ENCODE measurements around the gene BCL2L1. TPM values are rescaled to one million over a fixed set of nuclear protein-coding genes. Genes with fewer than 3 reads are reported as not detected.

Gene BCL2L1
- total RNA-seq, 1 experiment from 2014 or later = 469 TPM

GRCh38 chr20:31767805-31768204 lies 45.1 kb upstream of the BCL2L1 start:
- H3K4me3 ChIP-seq (ENCODE audit: low read depth, low read length) = no peak overlapping the region
- Mint-ChIP-seq H3K27me3 (ENCODE audit: insufficient read depth, unreplicated experiment) (no peaks in the 10 kb centered on the region), H3K9me3 (ENCODE audit: unreplicated experiment) (no peaks in the 10 kb centered on the region), H3K4me1 (ENCODE audit: low read depth, unreplicated experiment) (no peaks in the 10 kb centered on the region), H3K36me3 (ENCODE audit: insufficient read depth, unreplicated experiment) (peaks cover 94% of the 10 kb centered on the region), H3K4me3 (ENCODE audit: unreplicated experiment) (no peak overlapping the region), H3K27ac (ENCODE audit: unreplicated experiment) (no peak overlapping the region)
- BruUV-seq (replicated peaks) = no TSS peak
- POLR2A ChIA-PET = no interaction called here
- H3K27me3 ChIP-seq (replicated peaks; ENCODE audit: control insufficient read depth, insufficient read depth, low read length) = no peaks in the 10 kb centered on the region
- H3K36me3 ChIP-seq (ENCODE audit: control insufficient read depth, insufficient read depth, low read length) = peaks cover 6% of the 10 kb centered on the region
- intact Hi-C loops (cut with micrococcal nuclease; ENCODE audit: unreplicated experiment) = no loop called here
- H3K9me3 ChIP-seq = no peaks in the 10 kb centered on the region
- DNase-seq = no peak
- TF ChIP-seq, protein P1, sequence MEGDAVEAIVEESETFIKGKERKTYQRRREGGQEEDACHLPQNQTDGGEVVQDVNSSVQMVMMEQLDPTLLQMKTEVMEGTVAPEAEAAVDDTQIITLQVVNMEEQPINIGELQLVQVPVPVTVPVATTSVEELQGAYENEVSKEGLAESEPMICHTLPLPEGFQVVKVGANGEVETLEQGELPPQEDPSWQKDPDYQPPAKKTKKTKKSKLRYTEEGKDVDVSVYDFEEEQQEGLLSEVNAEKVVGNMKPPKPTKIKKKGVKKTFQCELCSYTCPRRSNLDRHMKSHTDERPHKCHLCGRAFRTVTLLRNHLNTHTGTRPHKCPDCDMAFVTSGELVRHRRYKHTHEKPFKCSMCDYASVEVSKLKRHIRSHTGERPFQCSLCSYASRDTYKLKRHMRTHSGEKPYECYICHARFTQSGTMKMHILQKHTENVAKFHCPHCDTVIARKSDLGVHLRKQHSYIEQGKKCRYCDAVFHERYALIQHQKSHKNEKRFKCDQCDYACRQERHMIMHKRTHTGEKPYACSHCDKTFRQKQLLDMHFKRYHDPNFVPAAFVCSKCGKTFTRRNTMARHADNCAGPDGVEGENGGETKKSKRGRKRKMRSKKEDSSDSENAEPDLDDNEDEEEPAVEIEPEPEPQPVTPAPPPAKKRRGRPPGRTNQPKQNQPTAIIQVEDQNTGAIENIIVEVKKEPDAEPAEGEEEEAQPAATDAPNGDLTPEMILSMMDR (IDR thresholded peaks at IDR 0.05; ENCODE audit: insufficient read depth in 1 of 2, low read depth in 1 of 2, low read length in 1 of 2, severe bottlenecking in 1 of 2, unreplicated experiment in 1 of 2) = no peak
- CTCF ChIA-PET = interaction anchor here (0.6 kb wide), 1 partner anchor 45 kb away, joined by 3 read pairs; the partner anchor contains the start of gene BCL2L1
- no peaks in the 10 kb centered on the region for H3K4me1 ChIP-seq

DNA sequence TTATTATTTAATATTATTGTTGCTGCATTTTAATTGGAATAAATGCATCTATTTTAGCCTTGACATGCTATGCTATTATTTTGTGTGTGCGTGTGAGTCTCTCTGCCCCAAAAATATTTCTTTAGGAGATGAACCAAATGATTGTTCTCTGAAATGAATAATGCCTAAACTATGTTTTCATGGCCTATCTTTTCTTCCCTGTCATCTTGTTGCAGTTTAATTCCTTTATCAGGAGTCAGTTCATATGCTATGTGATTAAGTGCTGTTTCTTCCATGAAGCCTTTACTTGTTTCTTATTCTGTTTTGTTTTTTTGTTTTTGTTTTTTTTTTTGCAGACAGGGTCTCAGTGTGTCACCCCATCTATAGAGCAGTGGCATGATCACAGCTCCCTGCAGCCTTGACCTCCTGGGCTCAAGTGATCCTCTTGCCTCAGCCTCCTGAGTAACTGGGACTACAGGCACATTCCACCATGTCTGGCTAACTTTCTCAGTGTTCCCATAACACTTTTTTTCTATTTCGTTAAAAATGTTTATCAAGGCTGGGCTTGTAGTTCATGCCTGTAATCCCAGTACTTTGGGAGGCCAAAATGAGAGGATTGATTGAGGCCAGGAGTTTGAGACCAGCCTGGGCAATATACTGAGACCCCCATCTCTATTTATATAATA lies 42.1 kb upstream of the BCL2L1 start:
- Mint-ChIP-seq H3K36me3 (ENCODE audit: insufficient read depth, unreplicated experiment) (peaks cover 94% of the 10 kb centered on the region), H3K4me1 (ENCODE audit: low read depth, unreplicated experiment) (peaks cover 11% of the 10 kb centered on the region), H3K27ac (ENCODE audit: unreplicated experiment) (peak overlapping the region; percentile 19), H3K9me3 (ENCODE audit: unreplicated experiment) (no peaks in the 10 kb centered on the region), H3K27me3 (ENCODE audit: insufficient read depth, unreplicated experiment) (no peaks in the 10 kb centered on the region), H3K4me3 (ENCODE audit: unreplicated experiment) (no peak overlapping the region)
- TF ChIP-seq, protein P1 (IDR thresholded peaks at IDR 0.05; ENCODE audit: insufficient read depth in 1 of 2, low read depth in 1 of 2, low read length in 1 of 2, severe bottlenecking in 1 of 2, unreplicated experiment in 1 of 2) = no peak
- peaks cover 4% of the 10 kb centered on the region; the same call in 1 of the 2 replicates for H3K36me3 ChIP-seq (ENCODE audit: control insufficient read depth, insufficient read depth, low read length)
- ChIA-PET CTCF (no interaction called here), POLR2A (no interaction called here)
- intact Hi-C loops (cut with micrococcal nuclease; ENCODE audit: unreplicated experiment) = no loop called here
- H3K27me3 ChIP-seq (replicated peaks; ENCODE audit: control insufficient read depth, insufficient read depth, low read length) = no peaks in the 10 kb centered on the region
- 0 out of 2 replicates have a peak, but pooled peaks cover 8% of the 10 kb centered on the region for H3K4me1 ChIP-seq
- no peaks in the 10 kb centered on the region for H3K9me3 ChIP-seq
- DNase-seq = no peak
- H3K4me3 ChIP-seq (ENCODE audit: low read depth, low read length) = no peak overlapping the region
- no TSS peak for BruUV-seq (replicated peaks)

- intact Hi-C loops (cut with micrococcal nuclease; ENCODE audit: unreplicated experiment) = loop anchor here (1.0 to 2.0 kb wide), 2 partner anchors 21 to 30 kb away; partner anchors contain the start of gene TPX2
- no peak overlapping the region for H3K4me3 Mint-ChIP-seq (ENCODE audit: unreplicated experiment)
- ChIA-PET CTCF (interaction anchor here (1.0 to 2.4 kb wide), 4 partner anchors 37 to 257 kb away, joined by 3 to 13 read pairs (median 6); no protein-coding TSS in a partner anchor), POLR2A (interaction anchor here (0.6 to 1.2 kb wide), 4 partner anchors 22 to 541 kb away, joined by 3 to 11 read pairs (median 8); partner anchors contain the start of genes BCL2L1 and TPX2)
- H3K9me3 Mint-ChIP-seq (ENCODE audit: unreplicated experiment) = no peaks in the 10 kb centered on the region
- H3K4me1 Mint-ChIP-seq (ENCODE audit: low read depth, unreplicated experiment) = peaks cover 32% of the 10 kb centered on the region
- Histone ChIP-seq H3K9me3 (no peaks in the 10 kb centered on the region), H3K4me3 (ENCODE audit: low read depth, low read length) (no peak overlapping the region), H3K36me3 (ENCODE audit: control insufficient read depth, insufficient read depth, low read length) (peaks cover 2% of the 10 kb centered on the region; the same call in 1 of the 2 replicates), H3K27me3 (replicated peaks; ENCODE audit: control insufficient read depth, insufficient read depth, low read length) (no peaks in the 10 kb centered on the region), H3K4me1 (peaks cover 19% of the 10 kb centered on the region)
- DNase-seq = no peak
- peak overlapping the region; percentile 32 for H3K27ac Mint-ChIP-seq (ENCODE audit: unreplicated experiment)
- TF ChIP-seq, protein P1 (IDR thresholded peaks at IDR 0.05; ENCODE audit: insufficient read depth in 1 of 2, low read depth in 1 of 2, low read length in 1 of 2, severe bottlenecking in 1 of 2, unreplicated experiment in 1 of 2) = no peak
- no peaks in the 10 kb centered on the region for H3K27me3 Mint-ChIP-seq (ENCODE audit: insufficient read depth, unreplicated experiment)
- H3K36me3 Mint-ChIP-seq (ENCODE audit: insufficient read depth, unreplicated experiment) = peaks cover 89% of the 10 kb centered on the region
- TSS peak; percentile 10 for BruUV-seq (replicated peaks)
Measured at GRCh38 chr20:31760519-31761240, 38.0 kb upstream of the BCL2L1 start.

Data from Caco-2 (cell line).